Neural cell (in vitro differentiated cells): ENCODE measurements around the gene RAPGEFL1.

Experiments
- EZH2 ChIP-seq: fragments of 200-600, 300-800 bp; shearing (Covaris generic), sonication (generic); IDR thresholded peaks from 2 replicates; pipeline ENCODE4 v1.6.1; 2014; ENCODE audit warnings: antibody characterized with exemption, low read length, borderline replicate concordance, mild to moderate bottlenecking; ENCODE audit not compliant: insufficient read depth, poor library complexity, severe bottlenecking
- POLR2AphosphoS5 ChIP-seq: IDR thresholded peaks from 2 replicates; pipeline ENCODE4 v1.6.1; 2012
- RAD21 ChIP-seq: fragments of 450-650 bp; conservative IDR thresholded peaks from 2 replicates; pipeline ENCODE4 v1.6.1; 2014; ENCODE audit warnings: antibody characterized with exemption, mild to moderate bottlenecking, moderate library complexity
- TF ChIP-seq, protein P1 (sequence below): fragments of 450-650 bp; IDR thresholded peaks from 2 replicates; pipeline ENCODE4 v1.5.1; 2014; ENCODE audit warnings: antibody characterized with exemption, mild to moderate bottlenecking, moderate library complexity; ENCODE audit not compliant: poor library complexity, severe bottlenecking
- TF ChIP-seq, protein P2 (sequence below): IDR thresholded peaks from 2 replicates; pipeline ENCODE4 v1.6.1; 2012; ENCODE audit warnings: borderline replicate concordance

DNA sequence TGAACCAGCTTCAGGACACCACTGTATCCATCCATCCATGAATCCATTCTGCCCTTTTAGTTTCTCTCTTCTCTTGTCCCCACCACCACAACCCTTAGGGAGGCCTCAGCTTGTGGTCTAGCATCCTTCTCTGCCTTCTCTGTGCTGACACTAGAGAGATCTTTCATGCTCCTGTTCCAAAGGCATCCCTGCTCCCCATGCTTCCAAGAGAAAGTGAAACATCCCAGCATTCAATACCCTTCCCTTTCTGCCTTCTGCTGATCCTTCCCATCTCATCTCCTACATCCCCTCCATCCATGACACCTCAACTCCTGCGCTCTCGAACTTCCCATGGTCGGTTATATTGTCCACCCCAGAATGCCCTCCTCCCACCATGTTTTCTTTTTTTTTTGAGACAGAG, 10.0 kb downstream of the RAPGEFL1 start:
- no peak for TF ChIP-seq EZH2
- TF ChIP-seq, protein P1, sequence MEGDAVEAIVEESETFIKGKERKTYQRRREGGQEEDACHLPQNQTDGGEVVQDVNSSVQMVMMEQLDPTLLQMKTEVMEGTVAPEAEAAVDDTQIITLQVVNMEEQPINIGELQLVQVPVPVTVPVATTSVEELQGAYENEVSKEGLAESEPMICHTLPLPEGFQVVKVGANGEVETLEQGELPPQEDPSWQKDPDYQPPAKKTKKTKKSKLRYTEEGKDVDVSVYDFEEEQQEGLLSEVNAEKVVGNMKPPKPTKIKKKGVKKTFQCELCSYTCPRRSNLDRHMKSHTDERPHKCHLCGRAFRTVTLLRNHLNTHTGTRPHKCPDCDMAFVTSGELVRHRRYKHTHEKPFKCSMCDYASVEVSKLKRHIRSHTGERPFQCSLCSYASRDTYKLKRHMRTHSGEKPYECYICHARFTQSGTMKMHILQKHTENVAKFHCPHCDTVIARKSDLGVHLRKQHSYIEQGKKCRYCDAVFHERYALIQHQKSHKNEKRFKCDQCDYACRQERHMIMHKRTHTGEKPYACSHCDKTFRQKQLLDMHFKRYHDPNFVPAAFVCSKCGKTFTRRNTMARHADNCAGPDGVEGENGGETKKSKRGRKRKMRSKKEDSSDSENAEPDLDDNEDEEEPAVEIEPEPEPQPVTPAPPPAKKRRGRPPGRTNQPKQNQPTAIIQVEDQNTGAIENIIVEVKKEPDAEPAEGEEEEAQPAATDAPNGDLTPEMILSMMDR = no peak
- TF ChIP-seq POLR2AphosphoS5 = no peak
- TF ChIP-seq RAD21 = no peak
- TF ChIP-seq, protein P2, sequence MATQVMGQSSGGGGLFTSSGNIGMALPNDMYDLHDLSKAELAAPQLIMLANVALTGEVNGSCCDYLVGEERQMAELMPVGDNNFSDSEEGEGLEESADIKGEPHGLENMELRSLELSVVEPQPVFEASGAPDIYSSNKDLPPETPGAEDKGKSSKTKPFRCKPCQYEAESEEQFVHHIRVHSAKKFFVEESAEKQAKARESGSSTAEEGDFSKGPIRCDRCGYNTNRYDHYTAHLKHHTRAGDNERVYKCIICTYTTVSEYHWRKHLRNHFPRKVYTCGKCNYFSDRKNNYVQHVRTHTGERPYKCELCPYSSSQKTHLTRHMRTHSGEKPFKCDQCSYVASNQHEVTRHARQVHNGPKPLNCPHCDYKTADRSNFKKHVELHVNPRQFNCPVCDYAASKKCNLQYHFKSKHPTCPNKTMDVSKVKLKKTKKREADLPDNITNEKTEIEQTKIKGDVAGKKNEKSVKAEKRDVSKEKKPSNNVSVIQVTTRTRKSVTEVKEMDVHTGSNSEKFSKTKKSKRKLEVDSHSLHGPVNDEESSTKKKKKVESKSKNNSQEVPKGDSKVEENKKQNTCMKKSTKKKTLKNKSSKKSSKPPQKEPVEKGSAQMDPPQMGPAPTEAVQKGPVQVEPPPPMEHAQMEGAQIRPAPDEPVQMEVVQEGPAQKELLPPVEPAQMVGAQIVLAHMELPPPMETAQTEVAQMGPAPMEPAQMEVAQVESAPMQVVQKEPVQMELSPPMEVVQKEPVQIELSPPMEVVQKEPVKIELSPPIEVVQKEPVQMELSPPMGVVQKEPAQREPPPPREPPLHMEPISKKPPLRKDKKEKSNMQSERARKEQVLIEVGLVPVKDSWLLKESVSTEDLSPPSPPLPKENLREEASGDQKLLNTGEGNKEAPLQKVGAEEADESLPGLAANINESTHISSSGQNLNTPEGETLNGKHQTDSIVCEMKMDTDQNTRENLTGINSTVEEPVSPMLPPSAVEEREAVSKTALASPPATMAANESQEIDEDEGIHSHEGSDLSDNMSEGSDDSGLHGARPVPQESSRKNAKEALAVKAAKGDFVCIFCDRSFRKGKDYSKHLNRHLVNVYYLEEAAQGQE = no peak
